ENCODE measurements around the gene LGR4. TPM values are rescaled to one million over a fixed set of nuclear protein-coding genes. Genes with fewer than 3 reads are reported as not detected.

The LGR4 gene
- total RNA-seq, 1 experiment from 2014 or later, result 99.2 TPM

GRCh38 chr11:27406498-27407354 lies 65.9 kb downstream of the LGR4 start:
- H3K36me3 Mint-ChIP-seq (ENCODE audit: insufficient read depth in 1 of 3, low read depth in 3 of 3), result peaks cover 2 to 30% (median 24%) of the 10 kb centered on the region in 3 experiments; a peak in 6 of 7 replicates
- no peaks in the 10 kb centered on the region; the same call in 1 of the 2 replicates for H3K79me2 ChIP-seq (ENCODE audit: insufficient read depth, low read length)
- no CpG with 5 or more reads among the region's 3 CpGs for WGBS (ENCODE audit: extremely low coverage, insufficient read length, low lambda C conversion rate)

More at GRCh38 chr11:27406498-27407354, 65.9 kb downstream of the LGR4 start:
- H3K23ac ChIP-seq (ENCODE audit: insufficient read length, low read depth, low read length), result no peak overlapping the region
- Mint-ChIP-seq H3K4me3 (no peak overlapping the region), H3K27ac (no peak overlapping the region), H3K4me1 (peaks cover 0 to 4% of the 10 kb centered on the region in 2 experiments; a peak in 2 of 4 replicates), H3K9me3 (no peaks in the 10 kb centered on the region), H3K27me3 (ENCODE audit: low read depth) (no peaks in the 10 kb centered on the region)
- no peak overlapping the region for H3T11ph ChIP-seq (ENCODE audit: low read length)
- H4K20me1 ChIP-seq (ENCODE audit: control insufficient read depth, insufficient read depth, insufficient read length), result no peaks in the 10 kb centered on the region
- no peak overlapping the region for H4K8ac ChIP-seq (replicated peaks; ENCODE audit: insufficient read length, low read depth, low read length)
- H3K23me2 ChIP-seq (ENCODE audit: insufficient read length, low read depth, low read length, poor library complexity, severe bottlenecking), result no peaks in the 10 kb centered on the region
- no peak overlapping the region for H2AFZ ChIP-seq (ENCODE audit: low read length)
- no peak overlapping the region for H3K27ac ChIP-seq (ENCODE audit: insufficient read length, low read depth, low read length)
- H3K4ac ChIP-seq (ENCODE audit: low read depth, low read length), result no peak overlapping the region
- H3K9ac ChIP-seq (ENCODE audit: extremely low read depth, insufficient read length, low read length), result no peak overlapping the region
- 0 out of 2 replicates have a peak, but pooled peaks cover 2% of the 10 kb centered on the region for H3K4me1 ChIP-seq (ENCODE audit: insufficient read depth, low read length)
- H4K91ac ChIP-seq (ENCODE audit: insufficient read length, low read depth, low read length), result no peak overlapping the region
- no peak overlapping the region for H4K5ac ChIP-seq (ENCODE audit: insufficient read length, low read depth, low read length)
- no peak overlapping the region for H2BK20ac ChIP-seq (ENCODE audit: low read depth, low read length, poor library complexity, severe bottlenecking)
- DNase-seq, result no peak
- H3K27me3 ChIP-seq (ENCODE audit: insufficient read depth, low read length), result no peaks in the 10 kb centered on the region
- H2BK15ac ChIP-seq (ENCODE audit: low read depth, low read length), result no peak overlapping the region
- no peak overlapping the region for H3K4me2 ChIP-seq (ENCODE audit: insufficient read depth, insufficient read length, low read length)
- no peak for TF ChIP-seq CTCF (conservative IDR thresholded peaks at IDR 0.05)
- H2AK5ac ChIP-seq (ENCODE audit: insufficient read length, low read length), result no peak overlapping the region
- H2BK5ac ChIP-seq (ENCODE audit: insufficient read length, low read length), result no peak overlapping the region
- no peak overlapping the region for H2BK120ac ChIP-seq (ENCODE audit: low read depth, low read length, poor library complexity, severe bottlenecking)
- H3K9me3 ChIP-seq (ENCODE audit: control insufficient read depth, low read depth, low read length), result no peaks in the 10 kb centered on the region
- H3K18ac ChIP-seq (ENCODE audit: insufficient read length, low read depth, low read length), result no peak overlapping the region
- H3K56ac ChIP-seq (ENCODE audit: insufficient read length, low read depth, low read length), result no peak overlapping the region
- H2BK12ac ChIP-seq (ENCODE audit: insufficient read length, low read depth, low read length), result no peak overlapping the region
- peaks cover 2% of the 10 kb centered on the region for H3K79me1 ChIP-seq (ENCODE audit: insufficient read depth, low read depth, low read length, poor library complexity, severe bottlenecking)
- no peak overlapping the region for H3K14ac ChIP-seq (ENCODE audit: insufficient read depth, low read length)

All from H9 (cell line).